Astrocyte (in vitro differentiated cells and primary cell): ENCODE measurements around the gene MAX. TPM values are rescaled to one million over a fixed set of nuclear protein-coding genes. Genes with fewer than 3 reads are reported as not detected.

Experiments used
- DNase-seq: peaks from one replicate; pipeline ENCODE4 v3.0.0-alpha.2; 2010; ENCODE audit warnings: low read depth
- FAIRE-seq: peaks from 2 replicates; lab custom pipeline; 2011; peaks lifted over from hg19 to GRCh38; lab: Jason Lieb, UNC
- H2AFZ ChIP-seq: 2 replicates; pipeline ENCODE4 v1.6.0; 2012; ENCODE audit warnings: low read depth, low read length, inconsistent platforms
- H3K27ac ChIP-seq: 2 replicates; pipeline ENCODE4 v1.5.1; 2011; ENCODE audit warnings: low read depth, low read length, inconsistent platforms
- H3K27me3 ChIP-seq: 2 replicates; pipeline ENCODE4 v1.6.0; 2011; ENCODE audit warnings: low read length, inconsistent platforms; ENCODE audit not compliant: insufficient read depth
- H3K36me3 ChIP-seq: 2 replicates; pipeline ENCODE4 v1.5.1; 2011; ENCODE audit warnings: low read length, inconsistent platforms; ENCODE audit not compliant: insufficient read depth
- H3K4me1 ChIP-seq: 2 replicates; pipeline ENCODE4 v1.5.1; 2011; ENCODE audit warnings: low read length, inconsistent platforms; ENCODE audit not compliant: insufficient read depth
- H3K4me2 ChIP-seq: 2 replicates; pipeline ENCODE4 v1.6.0; 2012; ENCODE audit warnings: low read length, inconsistent platforms
- H3K4me3 ChIP-seq: 2 replicates; pipeline ENCODE4 v1.5.1; 2011; ENCODE audit warnings: low read depth, mild to moderate bottlenecking, low read length, inconsistent platforms; ENCODE audit not compliant: insufficient read depth
- H3K79me2 ChIP-seq: 2 replicates; pipeline ENCODE4 v1.6.0; 2012; ENCODE audit warnings: mild to moderate bottlenecking, low read length, inconsistent platforms; ENCODE audit not compliant: insufficient read depth
- H3K9ac ChIP-seq: 2 replicates; pipeline ENCODE4 v1.6.0; 2012; ENCODE audit warnings: mild to moderate bottlenecking, low read length, inconsistent platforms
- H3K9me3 ChIP-seq: 2 replicates; pipeline ENCODE4 v1.5.1; 2012; ENCODE audit warnings: low read depth, mild to moderate bottlenecking, low read length, inconsistent platforms; ENCODE audit not compliant: insufficient read depth
- H4K20me1 ChIP-seq: 2 replicates; pipeline ENCODE4 v1.6.0; 2012; ENCODE audit warnings: low read length, inconsistent platforms; ENCODE audit not compliant: insufficient read depth
- H3K27ac Mint-ChIP-seq: one replicate; pipeline ENCODE4 v1.8.0; 2021; ENCODE audit warnings: mild to moderate bottlenecking, mixed read lengths; ENCODE audit not compliant: unreplicated experiment
- H3K27me3 Mint-ChIP-seq: one replicate; pipeline ENCODE4 v1.8.0; 2021; ENCODE audit warnings: low read depth, mixed read lengths; ENCODE audit not compliant: unreplicated experiment
- H3K36me3 Mint-ChIP-seq: one replicate; pipeline ENCODE4 v1.8.0; 2021; ENCODE audit warnings: low read depth, mixed read lengths; ENCODE audit not compliant: unreplicated experiment
- H3K4me1 Mint-ChIP-seq: one replicate; pipeline ENCODE4 v1.8.0; 2021; ENCODE audit warnings: low read depth, mixed read lengths; ENCODE audit not compliant: unreplicated experiment
- H3K4me3 Mint-ChIP-seq: one replicate; pipeline ENCODE4 v1.8.0; 2021; ENCODE audit warnings: mild to moderate bottlenecking, moderate library complexity, mixed read lengths; ENCODE audit not compliant: unreplicated experiment
- H3K9me3 Mint-ChIP-seq: one replicate; pipeline ENCODE4 v1.8.0; 2021; ENCODE audit warnings: mild to moderate bottlenecking, mixed read lengths; ENCODE audit not compliant: unreplicated experiment
- EZH2 ChIP-seq: IDR thresholded peaks from 2 replicates; pipeline ENCODE4 v1.6.1; 2012; ENCODE audit warnings: mild to moderate bottlenecking, low read length, inconsistent platforms; ENCODE audit not compliant: insufficient read depth
- total RNA-seq: library from RNA; stranded (reverse); gene quantifications from 2 replicates; pipeline ENCODE4 v1.2.1, GENCODE V29; 2021
- TF ChIP-seq, protein P1 (sequence below): IDR thresholded peaks from 2 replicates; pipeline ENCODE4 v1.5.1; 2011; ENCODE audit warnings: low read depth, mild to moderate bottlenecking, inconsistent platforms, low read length, moderate library complexity; ENCODE audit not compliant: insufficient read depth

The MAX gene
- total RNA-seq, 1 donor from 2014 or later: 113 TPM

- DNase-seq: no peak
- Mint-ChIP-seq H3K27me3 (peaks cover 3% of the 10 kb centered on the region), H3K4me3 (no peak overlapping the region), H3K36me3 (no peaks in the 10 kb centered on the region), H3K9me3 (no peaks in the 10 kb centered on the region), H3K27ac (no peak overlapping the region), H3K4me1 (peaks cover 9% of the 10 kb centered on the region)
- FAIRE-seq: no peak
- Histone ChIP-seq H3K4me1 (no peaks in the 10 kb centered on the region), H3K79me2 (no peaks in the 10 kb centered on the region), H4K20me1 (no peaks in the 10 kb centered on the region), H3K9me3 (no peaks in the 10 kb centered on the region), H3K27ac (no peak overlapping the region), H3K27me3 (peaks cover under 1% of the 10 kb centered on the region), H3K9ac (no peak overlapping the region), H2AFZ (no peak overlapping the region), H3K4me3 (no peak overlapping the region), H3K4me2 (no peak overlapping the region), H3K36me3 (no peaks in the 10 kb centered on the region)
- TF ChIP-seq, protein P1, sequence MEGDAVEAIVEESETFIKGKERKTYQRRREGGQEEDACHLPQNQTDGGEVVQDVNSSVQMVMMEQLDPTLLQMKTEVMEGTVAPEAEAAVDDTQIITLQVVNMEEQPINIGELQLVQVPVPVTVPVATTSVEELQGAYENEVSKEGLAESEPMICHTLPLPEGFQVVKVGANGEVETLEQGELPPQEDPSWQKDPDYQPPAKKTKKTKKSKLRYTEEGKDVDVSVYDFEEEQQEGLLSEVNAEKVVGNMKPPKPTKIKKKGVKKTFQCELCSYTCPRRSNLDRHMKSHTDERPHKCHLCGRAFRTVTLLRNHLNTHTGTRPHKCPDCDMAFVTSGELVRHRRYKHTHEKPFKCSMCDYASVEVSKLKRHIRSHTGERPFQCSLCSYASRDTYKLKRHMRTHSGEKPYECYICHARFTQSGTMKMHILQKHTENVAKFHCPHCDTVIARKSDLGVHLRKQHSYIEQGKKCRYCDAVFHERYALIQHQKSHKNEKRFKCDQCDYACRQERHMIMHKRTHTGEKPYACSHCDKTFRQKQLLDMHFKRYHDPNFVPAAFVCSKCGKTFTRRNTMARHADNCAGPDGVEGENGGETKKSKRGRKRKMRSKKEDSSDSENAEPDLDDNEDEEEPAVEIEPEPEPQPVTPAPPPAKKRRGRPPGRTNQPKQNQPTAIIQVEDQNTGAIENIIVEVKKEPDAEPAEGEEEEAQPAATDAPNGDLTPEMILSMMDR: no peak
- no peak for TF ChIP-seq EZH2
These were observed 30.5 kb upstream of the MAX start for GRCh38 chr14:65132855-65133254.

GRCh38 chr14:65131301-65131701 lies 29.0 kb upstream of the MAX start:
- H3K4me3 Mint-ChIP-seq: no peak overlapping the region

DNA sequence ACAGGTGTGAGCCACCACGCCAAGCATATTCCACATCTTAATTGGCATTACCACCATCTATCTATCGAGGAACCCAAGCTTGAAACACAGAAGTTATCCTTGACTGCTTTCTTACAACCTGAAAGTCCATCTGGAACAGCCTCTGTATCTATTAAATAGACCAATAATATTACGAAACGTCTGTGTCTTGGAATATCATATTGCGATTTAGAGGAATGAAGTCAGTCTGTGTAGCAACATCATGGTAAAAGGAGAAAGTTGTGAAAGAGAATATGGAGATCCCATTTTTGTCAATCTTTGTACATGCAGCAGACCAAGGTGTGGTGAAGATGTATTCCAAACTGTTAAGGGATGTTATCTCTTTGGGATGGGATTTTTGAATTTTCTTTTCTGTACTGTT lies 25.8 kb upstream of the MAX start:
- Histone ChIP-seq H3K79me2 (no peaks in the 10 kb centered on the region), H3K9me3 (no peaks in the 10 kb centered on the region), H2AFZ (no peak overlapping the region), H3K4me2 (no peak overlapping the region), H3K9ac (no peak overlapping the region), H3K36me3 (no peaks in the 10 kb centered on the region), H3K4me3 (no peak overlapping the region), H3K27ac (no peak overlapping the region), H3K4me1 (no peaks in the 10 kb centered on the region), H3K27me3 (no peaks in the 10 kb centered on the region), H4K20me1 (no peaks in the 10 kb centered on the region)
- H3K27ac Mint-ChIP-seq: no peak overlapping the region
- FAIRE-seq: no peak
- H3K4me3 Mint-ChIP-seq: no peak overlapping the region
- TF ChIP-seq, protein P1: no peak
- no peak for TF ChIP-seq EZH2
- no peak for DNase-seq
- H3K27me3 Mint-ChIP-seq: peaks cover 3% of the 10 kb centered on the region
- H3K9me3 Mint-ChIP-seq: peaks cover 2% of the 10 kb centered on the region
- peaks cover 5% of the 10 kb centered on the region for H3K4me1 Mint-ChIP-seq
- H3K36me3 Mint-ChIP-seq: no peaks in the 10 kb centered on the region

More at GRCh38 chr14:65131301-65131701, 29.0 kb upstream of the MAX start:
- FAIRE-seq (no peak), DNase-seq (peak; percentile 65)
- no peak overlapping the region for H3K27ac Mint-ChIP-seq
- Histone ChIP-seq H3K4me2 (no peak overlapping the region), H3K79me2 (no peaks in the 10 kb centered on the region), H3K27ac (no peak overlapping the region), H3K36me3 (no peaks in the 10 kb centered on the region), H4K20me1 (no peaks in the 10 kb centered on the region), H2AFZ (peak overlapping the region; percentile 18), H3K4me3 (no peak overlapping the region), H3K9ac (no peak overlapping the region), H3K9me3 (no peaks in the 10 kb centered on the region), H3K27me3 (no peaks in the 10 kb centered on the region), H3K4me1 (no peaks in the 10 kb centered on the region)
- TF ChIP-seq, protein P1: no peak
- TF ChIP-seq EZH2: no peak
- H3K27me3 Mint-ChIP-seq: peaks cover 6% of the 10 kb centered on the region
- no peaks in the 10 kb centered on the region for H3K9me3 Mint-ChIP-seq
- peaks cover 9% of the 10 kb centered on the region for H3K4me1 Mint-ChIP-seq
- H3K36me3 Mint-ChIP-seq: no peaks in the 10 kb centered on the region
